K562 (cell line): ENCODE data around the gene CXCR5. TPM values are rescaled to one million over a fixed set of nuclear protein-coding genes. Genes with fewer than 3 reads are reported as not detected.

Source experiments
- ATAC-seq: fragments of 200-7000 bp; cut with Tn5 transposase; 3 replicates; pipeline ENCODE4 v1.9.1; 2020; ENCODE audit warnings: moderate library complexity
- BruUV-seq: library from RNA; stranded (reverse); fragments of 400-500 nt; replicated peaks from 2 replicates; lab custom pipeline; 2021; lab: Mats Ljungman, UMichigan
- CTCF ChIA-PET: fragments of 300-600 bp; formaldehyde crosslinking; extraction: SDS; loops from one replicate; lab custom pipeline; 2021; ENCODE audit warnings: low intra/inter-chr PET ratio; lab: Yijun Ruan, JAX
- POLR2A ChIA-PET: fragments of 300-600, 350-650 bp; sonication (Branson Sonifier 250); formaldehyde crosslinking; extraction: SDS; loops from one replicate; lab custom pipeline; 2021; ENCODE audit warnings: antibody characterized with exemption, inconsistent platforms; lab: Yijun Ruan, JAX
- DNase-seq, 4 experiments: peaks; one replicate each; pipeline versions ENCODE4 v3.0.0 to v3.0.0-alpha.2; 2011 to 2018; ENCODE audit warnings: low spot score in 3 of 4, mixed read lengths in 3 of 4; ENCODE audit errors: extremely low read depth in 1 of 4
- FAIRE-seq: peaks from 2 replicates; lab custom pipeline; 2011; peaks lifted over from hg19 to GRCh38; lab: Jason Lieb, UNC
- H2AFZ ChIP-seq: 2 replicates; pipeline ENCODE4 v1.6.0; 2011; ENCODE audit warnings: low read depth, low read length, control low read depth, inconsistent platforms
- H3K27ac ChIP-seq: fragments of 200-600 bp; 3 replicates; pipeline ENCODE4 v1.8.0; 2011; ENCODE audit warnings: low read depth, mild to moderate bottlenecking, control low read depth, inconsistent platforms, low read length, moderate library complexity, mixed read lengths; ENCODE audit errors: extremely low read depth
- H3K27me3 ChIP-seq, 2 experiments: fragments of 300-600 bp in 1 of 2; 2 replicates in 1 of 2; 3 replicates in 1 of 2; pipeline versions ENCODE4 v1.6.0 to v1.8.0; 2011; ENCODE audit warnings: inconsistent platforms in 2 of 2, low read length in 2 of 2, mild to moderate bottlenecking in 1 of 2, mixed read lengths in 1 of 2, moderate library complexity in 1 of 2; ENCODE audit not compliant: control insufficient read depth in 2 of 2, insufficient read depth in 2 of 2
- H3K36me3 ChIP-seq: fragments of 300-600 bp; 3 replicates; pipeline ENCODE4 v1.8.0; 2011; ENCODE audit warnings: mild to moderate bottlenecking, low read length, inconsistent platforms; ENCODE audit not compliant: control insufficient read depth, insufficient read depth
- H3K4me1 ChIP-seq, 2 experiments: fragments of 200-600 bp in 1 of 2; replicated peaks in 1 of 2; 2 replicates in 1 of 2; 3 replicates in 1 of 2; pipeline versions ENCODE4 v1.5.1 to v1.8.0; 2011; ENCODE audit warnings: inconsistent platforms in 2 of 2, low read length in 2 of 2, mild to moderate bottlenecking in 1 of 2, mixed read lengths in 1 of 2, moderate library complexity in 1 of 2; ENCODE audit not compliant: control insufficient read depth in 2 of 2, insufficient read depth in 2 of 2
- H3K4me2 ChIP-seq: 2 replicates; pipeline ENCODE4 v1.6.1; 2011; ENCODE audit warnings: low read length, control low read depth, inconsistent platforms, mixed read lengths; ENCODE audit not compliant: insufficient read depth
- H3K4me3 ChIP-seq: fragments of 200-600 bp; sonication (generic), shearing (Covaris generic); 2 replicates; pipeline ENCODE4 v1.5.1; 2016; ENCODE audit warnings: control low read depth, inconsistent platforms
- H3K79me2 ChIP-seq: fragments of 200-600 bp; 3 replicates; pipeline ENCODE4 v1.8.0; 2011; ENCODE audit warnings: low read length, inconsistent platforms; ENCODE audit not compliant: control insufficient read depth, insufficient read depth
- H3K9ac ChIP-seq, 2 experiments: 2 replicates each; pipeline versions ENCODE4 v1.6.0 to v1.6.1; 2011; ENCODE audit warnings: low read depth in 2 of 2, low read length in 2 of 2, control low read depth in 1 of 2, inconsistent platforms in 1 of 2, mild to moderate bottlenecking in 1 of 2, mixed read lengths in 1 of 2; ENCODE audit not compliant: insufficient read depth in 1 of 2
- H3K9me1 ChIP-seq: one replicate; pipeline ENCODE4 v1.6.0; 2011; ENCODE audit warnings: inconsistent platforms, mild to moderate bottlenecking, low read length, moderate library complexity; ENCODE audit not compliant: control insufficient read depth, insufficient read depth
- H3K9me3 ChIP-seq: replicated peaks from 2 replicates; pipeline ENCODE4 v1.5.1; 2011; ENCODE audit warnings: low read depth, low read length, inconsistent platforms; ENCODE audit not compliant: control insufficient read depth, insufficient read depth
- H4K20me1 ChIP-seq: replicated peaks from 2 replicates; pipeline ENCODE4 v1.6.1; 2011; ENCODE audit warnings: low read length, inconsistent platforms, mixed read lengths; ENCODE audit not compliant: control insufficient read depth, insufficient read depth
- ATF6 ChIP-seq: sonication (generic); formaldehyde crosslinking; IDR thresholded peaks from 2 replicates; pipeline ENCODE4 v1.4.0; 2020; ENCODE audit warnings: mild to moderate bottlenecking, missing genetic modification reagents
- BACH1 ChIP-seq: fragments of 200-800 bp; sonication (Bioruptor generic); IDR thresholded peaks from 2 replicates; pipeline ENCODE4 v1.6.1; 2016; ENCODE audit warnings: missing genetic modification characterization, missing compliant biosample characterization
- TFE3 ChIP-seq: fragments of 450-650 bp; formaldehyde crosslinking; IDR thresholded peaks from 2 replicates; pipeline ENCODE4 v1.4.0; 2020; ENCODE audit warnings: mild to moderate bottlenecking, mixed read lengths
- WGBS: fragments of 100-300 bp; shearing (Covaris generic); methylation state at CpG from one replicate; pipeline ENCODE4 v1.1.6; 2016; ENCODE audit warnings: low coverage, mixed read lengths; ENCODE audit not compliant: insufficient coverage; ENCODE audit errors: missing lambda C conversion rate; 5-methylcytosine and 5-hydroxymethylcytosine counted together
- in situ Hi-C: fragments of 300-500 bp; cut with MboI; formaldehyde crosslinking; loops from 4 replicates; pipeline ENCODE4 v1.15.0; 2018; ENCODE audit warnings: inconsistent platforms, mixed read lengths
- intact Hi-C: fragments of 100-400 bp; cut with micrococcal nuclease; formaldehyde crosslinking; loops from 2 replicates; pipeline ENCODE4 v1.14.2; 2022
- polyA plus RNA-seq, 8 experiments: library from polyadenylated mRNA; depleted of rRNA in 4 of 8; stranded (reverse) in 5 of 8; unstranded in 3 of 8; fragments of >200 nt; fragmentation: Nextera tagmentation in 2 of 8; fragmentation: Illumina TruSeq in 1 of 8; extraction: Ambion mirVana in 2 of 8; extraction: Trizol in 1 of 8; gene quantifications; 2 replicates each; pipeline versions ENCODE4 v1.2.1 to v1.2.3, GENCODE V29; 2011 to 2014; ENCODE audit warnings: inconsistent platforms in 1 of 8, missing spikeins in 1 of 8
- total RNA-seq, 7 experiments: library from RNA; depleted of rRNA in 6 of 7; stranded (reverse); fragments of >200 nt in 6 of 7; fragmentation: Illumina TruSeq in 2 of 7; extraction: Trizol in 2 of 7; gene quantifications; 2 replicates each; pipeline versions ENCODE4 v1.2.1 to v1.2.3, GENCODE V29; 2011 to 2021; ENCODE audit warnings: low replicate concordance in 1 of 7
- TF ChIP-seq, protein P1 (sequence below), 2 experiments: fragments of 150-350 bp in 1 of 2; IDR thresholded peaks; 2 replicates each; pipeline ENCODE4 v1.6.1; 2012 to 2016; ENCODE audit warnings: low read depth in 2 of 2, low read length in 2 of 2, mild to moderate bottlenecking in 1 of 2, moderate library complexity in 1 of 2
- TF ChIP-seq, protein P2 (sequence below), 2 experiments: fragments of 250-450 bp in 1 of 2; fragments of 450-650 bp in 1 of 2; sonication (Bioruptor Pico) in 1 of 2; IDR thresholded peaks; 2 replicates each; pipeline versions ENCODE4 v1.6.1 to v1.8.0; 2016 to 2021; ENCODE audit warnings: mild to moderate bottlenecking in 2 of 2, moderate library complexity in 2 of 2, missing compliant biosample characterization in 1 of 2, missing genetic modification characterization in 1 of 2

Gene CXCR5
- total and polyA plus RNA-seq, 9 of the 15 experiments (the other 6 are each of a cell fraction or from before 2014, with no cell fraction given) = 0.03 to 0.06 TPM; not detected in 7

GRCh38 chr11:118907051-118908042 lies 23.7 kb downstream of the CXCR5 start:
- H4K20me1 ChIP-seq = no peaks in the 10 kb centered on the region
- H3K36me3 ChIP-seq = peaks cover 39% of the 10 kb centered on the region; the same call in 2 of the 3 replicates
- no peak overlapping the region for H3K9ac ChIP-seq
- 64% methylated on average over 22 of the region's 24 CpGs for WGBS
- peak; percentile 93 for FAIRE-seq
- in situ Hi-C loops (no loop called here), intact Hi-C loops (loop anchor here (1.0 kb wide), 2 partner anchors 21 to 49 kb away; partner anchors contain the start of gene UPK2)
- CTCF ChIA-PET = interaction anchor here (0.7 to 2.7 kb wide), 7 partner anchors 19 to 432 kb away, joined by 3 to 25 read pairs (median 6); partner anchors contain the start of genes BCL9L and UPK2
- no peaks in the 10 kb centered on the region for H3K27me3 ChIP-seq
- peaks cover 24 to 50% of the 10 kb centered on the region in 2 experiments for H3K4me1 ChIP-seq
- peak; percentile 79 for ATAC-seq
- peak; percentile 80 to 88 (median 80) for DNase-seq
- BruUV-seq = no TSS peak
- no peaks in the 10 kb centered on the region for H3K9me1 ChIP-seq
- H3K79me2 ChIP-seq = peaks cover 23% of the 10 kb centered on the region
- H3K4me2 ChIP-seq = no peak overlapping the region
- no peak overlapping the region for H3K4me3 ChIP-seq
- H2AFZ ChIP-seq = no peak overlapping the region
- POLR2A ChIA-PET = no interaction called here
- H3K9me3 ChIP-seq = no peaks in the 10 kb centered on the region; the same call in none of the 2 replicates
- no peak overlapping the region for H3K27ac ChIP-seq
- TF ChIP-seq ATF6 (no peak), BACH1 (tag) (no peak), TFE3 (CRISPR knock-in tag) (no peak)
- TF ChIP-seq, protein P1, sequence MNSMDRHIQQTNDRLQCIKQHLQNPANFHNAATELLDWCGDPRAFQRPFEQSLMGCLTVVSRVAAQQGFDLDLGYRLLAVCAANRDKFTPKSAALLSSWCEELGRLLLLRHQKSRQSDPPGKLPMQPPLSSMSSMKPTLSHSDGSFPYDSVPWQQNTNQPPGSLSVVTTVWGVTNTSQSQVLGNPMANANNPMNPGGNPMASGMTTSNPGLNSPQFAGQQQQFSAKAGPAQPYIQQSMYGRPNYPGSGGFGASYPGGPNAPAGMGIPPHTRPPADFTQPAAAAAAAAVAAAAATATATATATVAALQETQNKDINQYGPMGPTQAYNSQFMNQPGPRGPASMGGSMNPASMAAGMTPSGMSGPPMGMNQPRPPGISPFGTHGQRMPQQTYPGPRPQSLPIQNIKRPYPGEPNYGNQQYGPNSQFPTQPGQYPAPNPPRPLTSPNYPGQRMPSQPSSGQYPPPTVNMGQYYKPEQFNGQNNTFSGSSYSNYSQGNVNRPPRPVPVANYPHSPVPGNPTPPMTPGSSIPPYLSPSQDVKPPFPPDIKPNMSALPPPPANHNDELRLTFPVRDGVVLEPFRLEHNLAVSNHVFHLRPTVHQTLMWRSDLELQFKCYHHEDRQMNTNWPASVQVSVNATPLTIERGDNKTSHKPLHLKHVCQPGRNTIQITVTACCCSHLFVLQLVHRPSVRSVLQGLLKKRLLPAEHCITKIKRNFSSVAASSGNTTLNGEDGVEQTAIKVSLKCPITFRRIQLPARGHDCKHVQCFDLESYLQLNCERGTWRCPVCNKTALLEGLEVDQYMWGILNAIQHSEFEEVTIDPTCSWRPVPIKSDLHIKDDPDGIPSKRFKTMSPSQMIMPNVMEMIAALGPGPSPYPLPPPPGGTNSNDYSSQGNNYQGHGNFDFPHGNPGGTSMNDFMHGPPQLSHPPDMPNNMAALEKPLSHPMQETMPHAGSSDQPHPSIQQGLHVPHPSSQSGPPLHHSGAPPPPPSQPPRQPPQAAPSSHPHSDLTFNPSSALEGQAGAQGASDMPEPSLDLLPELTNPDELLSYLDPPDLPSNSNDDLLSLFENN (IDR thresholded peaks at IDR 0.05; ENCODE audit: low read depth in 2 of 2, low read length in 2 of 2) = peak in 1 of 2 experiments; percentile 36; a peak in 1 of 4 replicates
- TF ChIP-seq, protein P2, sequence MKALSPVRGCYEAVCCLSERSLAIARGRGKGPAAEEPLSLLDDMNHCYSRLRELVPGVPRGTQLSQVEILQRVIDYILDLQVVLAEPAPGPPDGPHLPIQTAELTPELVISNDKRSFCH (CRISPR knock-in tag; IDR thresholded peaks at IDR 0.05) = no peak
- TF ChIP-seq, protein P2 (tag; IDR thresholded peaks at IDR 0.05) = 0 out of 2 replicates have a peak, but pooled peaks have one; percentile 19
